Measurements from ENCODE around the gene CCDC180.

Gene CCDC180

GRCh38 chr9:97357056-97357455, 49.6 kb downstream of the CCDC180 start:
- Histone ChIP-seq H3K4me3 (no peak overlapping the region), H3K27ac (no peak overlapping the region)
